GM12878 (cell line): ENCODE results near the gene ZER1. TPM values are rescaled to one million over a fixed set of nuclear protein-coding genes. Genes with fewer than 3 reads are reported as not detected.

Experiments
- ATAC-seq: fragments of 200-7000 bp; cut with Tn5 transposase; 3 replicates; pipeline ENCODE4 v1.9.1; 2020; ENCODE audit warnings: mild to moderate bottlenecking, moderate library complexity
- BruUV-seq: library from RNA; stranded (reverse); fragments of 400-500 nt; replicated peaks from 2 replicates; lab custom pipeline; 2021; lab: Mats Ljungman, UMichigan
- CTCF ChIA-PET: fragments of 300-600 bp; sonication (Branson Sonifier 250); formaldehyde crosslinking; extraction: SDS; loops from one replicate; lab custom pipeline; 2021; ENCODE audit warnings: inconsistent platforms; lab: Yijun Ruan, JAX
- POLR2A ChIA-PET: fragments of 350-600 bp; formaldehyde crosslinking; extraction: SDS; loops from one replicate; lab custom pipeline; 2021; ENCODE audit warnings: inconsistent platforms; lab: Charles Lee
- RAD21 ChIA-PET: fragments of 300-600 bp; sonication (Branson Sonifier 250); formaldehyde crosslinking; loops from one replicate; lab custom pipeline; 2023; ENCODE audit warnings: antibody characterized with exemption; ENCODE audit not compliant: unreplicated experiment; lab: Charles Lee
- SMC1A ChIA-PET: fragments of 300-600 bp; sonication (Branson Sonifier 250); formaldehyde crosslinking; loops from one replicate; lab custom pipeline; 2023; ENCODE audit not compliant: unreplicated experiment, uncharacterized antibody; lab: Charles Lee
- DNase-seq: peaks from one replicate; pipeline ENCODE4 v3.0.0-alpha.2; 2011; ENCODE audit warnings: low read depth, low spot score
- FAIRE-seq: peaks from 3 replicates; lab custom pipeline; 2011; peaks lifted over from hg19 to GRCh38; lab: Jason Lieb, UNC
- H2AFZ ChIP-seq: 2 replicates; pipeline ENCODE4 v1.6.0; 2011; ENCODE audit warnings: low read depth, low read length, control low read depth; ENCODE audit not compliant: control insufficient read depth
- H3K27ac ChIP-seq: 2 replicates; pipeline ENCODE4 v1.5.1; 2011; ENCODE audit warnings: control low read depth; ENCODE audit not compliant: control insufficient read depth, insufficient read depth
- H3K27me3 ChIP-seq, 2 experiments: replicated peaks in 1 of 2; 2 replicates each; pipeline versions ENCODE4 v1.6.0 to v1.6.1; 2011; ENCODE audit warnings: low read length in 1 of 2; ENCODE audit not compliant: control insufficient read depth in 2 of 2, insufficient read depth in 2 of 2
- H3K36me3 ChIP-seq, 2 experiments: 2 replicates each; pipeline ENCODE4 v1.5.1; 2011; ENCODE audit warnings: low read length in 1 of 2; ENCODE audit not compliant: control insufficient read depth in 2 of 2, insufficient read depth in 2 of 2
- H3K4me1 ChIP-seq: 2 replicates; pipeline ENCODE4 v1.6.1; 2011; ENCODE audit warnings: mild to moderate bottlenecking, low read length, moderate library complexity, mixed read lengths; ENCODE audit not compliant: control insufficient read depth, insufficient read depth
- H3K4me2 ChIP-seq: 2 replicates; pipeline ENCODE4 v1.6.0; 2011; ENCODE audit warnings: control low read depth; ENCODE audit not compliant: control insufficient read depth, insufficient read depth
- H3K4me3 ChIP-seq: fragments of 200-600 bp; sonication (generic); 2 replicates; pipeline ENCODE4 v1.5.1; 2016
- H3K79me2 ChIP-seq: 2 replicates; pipeline ENCODE4 v1.6.0; 2011; ENCODE audit warnings: low read length; ENCODE audit not compliant: control insufficient read depth, insufficient read depth
- H3K9ac ChIP-seq: 2 replicates; pipeline ENCODE4 v1.8.0; 2011; ENCODE audit warnings: low read length, control low read depth, mixed read lengths; ENCODE audit not compliant: control insufficient read depth, insufficient read depth
- H3K9me3 ChIP-seq: replicated peaks from 3 replicates; pipeline ENCODE4 v1.5.1; 2011; ENCODE audit warnings: mild to moderate bottlenecking, low read length; ENCODE audit not compliant: control insufficient read depth, insufficient read depth
- H4K20me1 ChIP-seq: 2 replicates; pipeline ENCODE4 v1.6.0; 2011; ENCODE audit not compliant: control insufficient read depth, insufficient read depth
- CHD2 ChIP-seq: IDR thresholded peaks from 2 replicates; pipeline ENCODE4 v1.6.1; 2011; ENCODE audit warnings: low read depth, low read length, improper control_type of control experiment, borderline replicate concordance
- E2F4 ChIP-seq: IDR thresholded peaks from 2 replicates; pipeline ENCODE4 v1.6.1; 2012; ENCODE audit warnings: low read depth, low read length, improper control_type of control experiment
- EED ChIP-seq: sonication (generic); IDR thresholded peaks from 2 replicates; pipeline ENCODE4 v1.6.1; 2016; ENCODE audit warnings: antibody characterized with exemption, low read depth
- ESRRA ChIP-seq: IDR thresholded peaks from 2 replicates; pipeline ENCODE4 v1.6.1; 2012; ENCODE audit warnings: mild to moderate bottlenecking, low read length, improper control_type of control experiment
- EZH2 ChIP-seq: IDR thresholded peaks from 2 replicates; pipeline ENCODE4 v1.6.1; 2012; ENCODE audit warnings: low read depth, mild to moderate bottlenecking, control low read depth, inconsistent platforms, low read length, borderline replicate concordance; ENCODE audit not compliant: control insufficient read depth
- FOXK2 ChIP-seq: fragments of 450-650 bp; IDR thresholded peaks from 2 replicates; pipeline ENCODE4 v1.6.1; 2017; ENCODE audit warnings: mild to moderate bottlenecking, moderate library complexity
- MTA3 ChIP-seq: IDR thresholded peaks from 2 replicates; pipeline ENCODE4 v1.6.1; 2012; ENCODE audit warnings: low read length, inconsistent platforms, borderline replicate concordance
- NFXL1 ChIP-seq: fragments of 450-650 bp; IDR thresholded peaks from 2 replicates; pipeline ENCODE4 v1.6.1; 2017; ENCODE audit warnings: antibody characterized with exemption, mild to moderate bottlenecking, borderline replicate concordance
- TBL1XR1 ChIP-seq: IDR thresholded peaks from 2 replicates; pipeline ENCODE4 v1.6.1; 2012; ENCODE audit warnings: low read depth, low read length, improper control_type of control experiment
- WRNIP1 ChIP-seq: IDR thresholded peaks from 2 replicates; pipeline ENCODE4 v1.6.1; 2011; ENCODE audit warnings: low read depth, low read length, improper control_type of control experiment, borderline replicate concordance
- ZNF622 ChIP-seq: fragments of 450-650 bp; IDR thresholded peaks from 2 replicates; pipeline ENCODE4 v1.6.1; 2017; ENCODE audit warnings: mild to moderate bottlenecking, inconsistent platforms
- ZSCAN29 ChIP-seq: fragments of 450-650 bp; IDR thresholded peaks from 2 replicates; pipeline ENCODE4 v1.6.1; 2017; ENCODE audit warnings: mild to moderate bottlenecking, moderate library complexity
- WGBS: methylation state at CpG from one replicate; pipeline ENCODE4 v1.1.6; 2016; ENCODE audit warnings: low lambda C conversion rate; ENCODE audit not compliant: insufficient replicate concordance, insufficient coverage; ENCODE audit errors: missing lambda C conversion rate; 5-methylcytosine and 5-hydroxymethylcytosine counted together
- in situ Hi-C: fragments of 300-500 bp; cut with MboI; formaldehyde crosslinking; loops from 9 replicates; pipeline ENCODE4 v1.14.3; 2018; ENCODE audit warnings: mixed read lengths
- intact Hi-C: fragments of 100-400 bp; cut with micrococcal nuclease; formaldehyde crosslinking; loops from one replicate; pipeline ENCODE4 v1.14.2; 2022; ENCODE audit not compliant: unreplicated experiment
- polyA plus RNA-seq, 11 experiments: library from polyadenylated mRNA; depleted of rRNA in 4 of 11; unstranded in 6 of 11; stranded (reverse) in 5 of 11; fragments of >200 nt; fragmentation: Nextera tagmentation in 4 of 11; fragmentation: Illumina TruSeq in 1 of 11; extraction: Ambion mirVana in 4 of 11; extraction: Trizol in 1 of 11; gene quantifications; 1 replicate in 1 of 11; 2 replicates in 10 of 11; pipeline versions ENCODE4 v1.2.1 to v1.2.3, GENCODE V29; 2011 to 2016; ENCODE audit warnings: inconsistent platforms in 2 of 11, missing spikeins in 2 of 11, low read depth in 1 of 11
- total RNA-seq, 4 experiments: library from RNA; depleted of rRNA in 3 of 4; stranded (reverse); fragments of >200 nt in 3 of 4; fragmentation: Illumina TruSeq in 1 of 4; extraction: Trizol in 1 of 4; gene quantifications; 2 replicates each; pipeline versions ENCODE4 v1.2.1 to v1.2.3, GENCODE V29; 2013 to 2021
- TF ChIP-seq, protein P1 (sequence below): fragments of 450-650 bp; IDR thresholded peaks from 2 replicates; pipeline ENCODE4 v1.6.1; 2017; ENCODE audit warnings: mild to moderate bottlenecking, moderate library complexity
- TF ChIP-seq, protein P2 (sequence below): IDR thresholded peaks from 2 replicates; pipeline ENCODE4 v1.6.1; 2012; ENCODE audit warnings: low read depth, low read length, improper control_type of control experiment

ZER1 gene
- total and polyA plus RNA-seq, 10 of the 15 experiments (the other 5 are each of a cell fraction or from before 2014, with no cell fraction given): 0.32 to 16.9 (median 7.9) TPM

- no peak for ATAC-seq
- TF ChIP-seq, protein P1, sequence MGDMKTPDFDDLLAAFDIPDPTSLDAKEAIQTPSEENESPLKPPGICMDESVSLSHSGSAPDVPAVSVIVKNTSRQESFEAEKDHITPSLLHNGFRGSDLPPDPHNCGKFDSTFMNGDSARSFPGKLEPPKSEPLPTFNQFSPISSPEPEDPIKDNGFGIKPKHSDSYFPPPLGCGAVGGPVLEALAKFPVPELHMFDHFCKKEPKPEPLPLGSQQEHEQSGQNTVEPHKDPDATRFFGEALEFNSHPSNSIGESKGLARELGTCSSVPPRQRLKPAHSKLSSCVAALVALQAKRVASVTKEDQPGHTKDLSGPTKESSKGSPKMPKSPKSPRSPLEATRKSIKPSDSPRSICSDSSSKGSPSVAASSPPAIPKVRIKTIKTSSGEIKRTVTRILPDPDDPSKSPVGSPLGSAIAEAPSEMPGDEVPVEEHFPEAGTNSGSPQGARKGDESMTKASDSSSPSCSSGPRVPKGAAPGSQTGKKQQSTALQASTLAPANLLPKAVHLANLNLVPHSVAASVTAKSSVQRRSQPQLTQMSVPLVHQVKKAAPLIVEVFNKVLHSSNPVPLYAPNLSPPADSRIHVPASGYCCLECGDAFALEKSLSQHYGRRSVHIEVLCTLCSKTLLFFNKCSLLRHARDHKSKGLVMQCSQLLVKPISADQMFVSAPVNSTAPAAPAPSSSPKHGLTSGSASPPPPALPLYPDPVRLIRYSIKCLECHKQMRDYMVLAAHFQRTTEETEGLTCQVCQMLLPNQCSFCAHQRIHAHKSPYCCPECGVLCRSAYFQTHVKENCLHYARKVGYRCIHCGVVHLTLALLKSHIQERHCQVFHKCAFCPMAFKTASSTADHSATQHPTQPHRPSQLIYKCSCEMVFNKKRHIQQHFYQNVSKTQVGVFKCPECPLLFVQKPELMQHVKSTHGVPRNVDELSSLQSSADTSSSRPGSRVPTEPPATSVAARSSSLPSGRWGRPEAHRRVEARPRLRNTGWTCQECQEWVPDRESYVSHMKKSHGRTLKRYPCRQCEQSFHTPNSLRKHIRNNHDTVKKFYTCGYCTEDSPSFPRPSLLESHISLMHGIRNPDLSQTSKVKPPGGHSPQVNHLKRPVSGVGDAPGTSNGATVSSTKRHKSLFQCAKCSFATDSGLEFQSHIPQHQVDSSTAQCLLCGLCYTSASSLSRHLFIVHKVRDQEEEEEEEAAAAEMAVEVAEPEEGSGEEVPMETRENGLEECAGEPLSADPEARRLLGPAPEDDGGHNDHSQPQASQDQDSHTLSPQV: no peak
- TF ChIP-seq NFXL1 (no peak), E2F4 (no peak), WRNIP1 (no peak), EED (no peak), FOXK2 (no peak), CHD2 (no peak), ZNF622 (no peak), ZSCAN29 (no peak), MTA3 (no peak), EZH2 (no peak), ESRRA (no peak), TBL1XR1 (no peak)
- TF ChIP-seq, protein P2, sequence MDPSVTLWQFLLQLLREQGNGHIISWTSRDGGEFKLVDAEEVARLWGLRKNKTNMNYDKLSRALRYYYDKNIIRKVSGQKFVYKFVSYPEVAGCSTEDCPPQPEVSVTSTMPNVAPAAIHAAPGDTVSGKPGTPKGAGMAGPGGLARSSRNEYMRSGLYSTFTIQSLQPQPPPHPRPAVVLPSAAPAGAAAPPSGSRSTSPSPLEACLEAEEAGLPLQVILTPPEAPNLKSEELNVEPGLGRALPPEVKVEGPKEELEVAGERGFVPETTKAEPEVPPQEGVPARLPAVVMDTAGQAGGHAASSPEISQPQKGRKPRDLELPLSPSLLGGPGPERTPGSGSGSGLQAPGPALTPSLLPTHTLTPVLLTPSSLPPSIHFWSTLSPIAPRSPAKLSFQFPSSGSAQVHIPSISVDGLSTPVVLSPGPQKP: no peak
These were observed 41.8 kb downstream of the ZER1 start for GRCh38 chr9:128729766-128730517.

More at GRCh38 chr9:128729766-128730517, 41.8 kb downstream of the ZER1 start:
- Histone ChIP-seq H3K4me3 (no peak overlapping the region), H3K9me3 (no peaks in the 10 kb centered on the region), H3K4me1 (peaks cover 3% of the 10 kb centered on the region), H3K36me3 (no peaks in the 10 kb centered on the region; a peak in 3 of 4 replicates), H3K27me3 (no peaks in the 10 kb centered on the region), H3K4me2 (no peak overlapping the region), H4K20me1 (no peaks in the 10 kb centered on the region), H3K79me2 (peaks cover under 1% of the 10 kb centered on the region; the same call in 1 of the 2 replicates), H2AFZ (no peak overlapping the region), H3K9ac (no peak overlapping the region), H3K27ac (no peak overlapping the region)
- FAIRE-seq: no peak
- DNase-seq: no peak
- SMC1A ChIA-PET: no interaction called here
- RAD21 ChIA-PET: no interaction called here
- BruUV-seq: no TSS peak
- in situ Hi-C loops: no loop called here
- intact Hi-C loops: no loop called here
- CTCF ChIA-PET: no interaction called here
- 90% methylated on average over 25 of the region's 27 CpGs for WGBS
- POLR2A ChIA-PET: no interaction called here
